LNCaP clone FGC (cell line): Measurements from ENCODE around the gene TAF1D.

Source experiments
- DNase-seq: peaks from one replicate; pipeline ENCODE4 v3.0.0-alpha.2; 2011; ENCODE audit warnings: low read depth
- H3K4me3 ChIP-seq: 2 replicates; pipeline ENCODE4 v1.5.1; 2011; ENCODE audit warnings: mild to moderate bottlenecking, low read depth, low read length, control low read depth
- CTCF ChIP-seq: IDR thresholded peaks from 2 replicates; pipeline ENCODE4 v1.5.1; 2012; ENCODE audit warnings: mild to moderate bottlenecking; ENCODE audit not compliant: control insufficient read depth, insufficient read depth; ENCODE audit errors: extremely low read depth

The TAF1D gene

GRCh38 chr11:93689240-93689639, 52.1 kb downstream of the TAF1D start:
- H3K4me3 ChIP-seq, result no peak overlapping the region
- no peak for DNase-seq
- TF ChIP-seq CTCF, result no peak

GRCh38 chr11:93686812-93687211, 54.5 kb downstream of the TAF1D start:
- no peak for TF ChIP-seq CTCF
- DNase-seq, result no peak
- H3K4me3 ChIP-seq, result no peak overlapping the region

- DNase-seq, result no peak
- TF ChIP-seq CTCF, result no peak
- no peak overlapping the region for H3K4me3 ChIP-seq
Observed at GRCh38 chr11:93686226-93686625, 55.1 kb downstream of the TAF1D start.
